Brain microvascular endothelial cell (primary cell): ENCODE results near the gene SULT1C4.

Source experiments
- DNase-seq: peaks from one replicate; pipeline ENCODE4 v3.0.0-alpha.2; 2020
- H3K27ac ChIP-seq: fragments of 250-450 bp; sonication (Bioruptor Pico); 2 replicates; pipeline ENCODE4 v1.5.1; 2020; ENCODE audit warnings: mild to moderate bottlenecking, moderate library complexity
- H3K27me3 ChIP-seq: fragments of 250-450 bp; sonication (Bioruptor Pico); replicated peaks from 2 replicates; pipeline ENCODE4 v1.5.1; 2020; ENCODE audit warnings: mild to moderate bottlenecking
- H3K36me3 ChIP-seq: fragments of 250-450 bp; sonication (Bioruptor Pico); replicated peaks from 2 replicates; pipeline ENCODE4 v1.5.1; 2020; ENCODE audit warnings: mild to moderate bottlenecking
- H3K4me3 ChIP-seq: 2 replicates; pipeline ENCODE4 v1.5.1; 2011; ENCODE audit warnings: low read depth, mild to moderate bottlenecking, control low read depth, low read length, moderate library complexity
- in situ Hi-C: cut with HindIII; loops from 2 replicates; pipeline ENCODE4 v1.10.0; 2017; ENCODE audit warnings: low sequenced_read_pairs, low pct_ligation_motif_present
- TF ChIP-seq, protein P1 (sequence below): IDR thresholded peaks from 2 replicates; pipeline ENCODE4 v1.5.1; 2011; ENCODE audit warnings: low read depth, mild to moderate bottlenecking, moderate library complexity, low read length, control low read depth, inconsistent platforms; ENCODE audit errors: missing control alignments

The SULT1C4 gene

DNA sequence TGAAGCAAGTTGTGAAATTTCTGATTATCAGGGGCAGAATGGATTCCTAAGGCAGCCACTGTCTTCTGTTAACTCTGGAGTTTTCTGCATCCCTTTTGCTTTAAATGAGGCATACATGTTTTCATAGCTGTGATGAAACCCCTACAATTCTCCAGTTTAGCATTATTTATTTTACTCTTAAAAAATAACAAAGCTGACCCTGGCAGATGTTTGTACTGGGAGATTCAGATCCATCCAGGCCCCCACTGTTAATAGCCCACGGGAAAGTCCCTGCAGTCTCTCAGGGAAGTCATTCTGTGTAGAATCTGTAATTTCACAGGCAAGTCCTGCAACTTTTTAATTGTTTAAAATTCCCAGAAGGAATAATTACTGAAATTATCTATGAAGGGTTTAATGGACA, 353 bp upstream of the SULT1C4 start:
- DNase-seq = peak; percentile 26
- in situ Hi-C loops = no loop called here
- H3K36me3 ChIP-seq = no peaks in the 10 kb centered on the region
- no peaks in the 10 kb centered on the region for H3K27me3 ChIP-seq
- H3K4me3 ChIP-seq = no peak overlapping the region
- TF ChIP-seq, protein P1, sequence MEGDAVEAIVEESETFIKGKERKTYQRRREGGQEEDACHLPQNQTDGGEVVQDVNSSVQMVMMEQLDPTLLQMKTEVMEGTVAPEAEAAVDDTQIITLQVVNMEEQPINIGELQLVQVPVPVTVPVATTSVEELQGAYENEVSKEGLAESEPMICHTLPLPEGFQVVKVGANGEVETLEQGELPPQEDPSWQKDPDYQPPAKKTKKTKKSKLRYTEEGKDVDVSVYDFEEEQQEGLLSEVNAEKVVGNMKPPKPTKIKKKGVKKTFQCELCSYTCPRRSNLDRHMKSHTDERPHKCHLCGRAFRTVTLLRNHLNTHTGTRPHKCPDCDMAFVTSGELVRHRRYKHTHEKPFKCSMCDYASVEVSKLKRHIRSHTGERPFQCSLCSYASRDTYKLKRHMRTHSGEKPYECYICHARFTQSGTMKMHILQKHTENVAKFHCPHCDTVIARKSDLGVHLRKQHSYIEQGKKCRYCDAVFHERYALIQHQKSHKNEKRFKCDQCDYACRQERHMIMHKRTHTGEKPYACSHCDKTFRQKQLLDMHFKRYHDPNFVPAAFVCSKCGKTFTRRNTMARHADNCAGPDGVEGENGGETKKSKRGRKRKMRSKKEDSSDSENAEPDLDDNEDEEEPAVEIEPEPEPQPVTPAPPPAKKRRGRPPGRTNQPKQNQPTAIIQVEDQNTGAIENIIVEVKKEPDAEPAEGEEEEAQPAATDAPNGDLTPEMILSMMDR = no peak
- H3K27ac ChIP-seq = peak overlapping the region; percentile 21

DNA sequence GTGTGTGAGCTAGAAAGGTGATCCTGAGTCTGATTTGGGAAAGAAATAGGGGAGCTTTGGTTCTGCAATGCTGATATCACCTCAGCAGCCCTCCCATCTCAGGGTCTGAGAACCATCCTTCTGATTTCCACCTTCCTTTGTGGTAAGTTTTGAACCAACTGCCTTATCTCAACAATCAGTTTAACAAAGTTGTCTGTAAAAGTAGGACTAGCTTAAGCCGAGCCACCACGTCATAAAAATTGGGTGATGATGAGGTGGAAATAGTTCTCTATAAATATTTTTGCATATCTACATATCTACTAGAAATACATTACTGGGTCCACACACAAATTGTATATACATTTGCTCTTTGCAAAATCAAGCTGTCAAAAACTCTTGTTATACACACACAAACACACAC, 1.1 kb downstream of the SULT1C4 start:
- H3K27ac ChIP-seq = no peak overlapping the region
- DNase-seq = no peak
- TF ChIP-seq, protein P1 = no peak
- H3K27me3 ChIP-seq = no peaks in the 10 kb centered on the region
- H3K4me3 ChIP-seq = no peak overlapping the region
- in situ Hi-C loops = no loop called here
- H3K36me3 ChIP-seq = no peaks in the 10 kb centered on the region

DNA sequence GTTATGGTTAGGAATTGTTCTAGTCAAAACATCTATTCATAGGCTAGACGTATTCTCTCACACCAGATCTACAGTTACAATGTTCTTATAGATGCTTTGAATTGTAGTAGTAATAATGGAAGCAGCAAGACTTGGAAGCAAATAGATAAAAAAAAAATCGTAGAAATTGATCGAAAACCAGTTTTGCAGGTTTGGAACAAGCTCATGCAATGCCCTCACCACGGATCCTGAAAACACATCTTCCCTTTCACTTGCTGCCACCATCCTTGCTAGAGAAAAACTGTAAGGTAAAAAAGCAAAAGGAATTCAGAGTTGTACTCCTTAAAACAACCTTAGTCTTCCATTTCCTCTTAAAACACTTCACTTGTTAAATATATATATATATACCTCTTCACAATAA, 4.4 kb downstream of the SULT1C4 start:
- Histone ChIP-seq H3K27me3 (no peaks in the 10 kb centered on the region), H3K27ac (no peak overlapping the region), H3K36me3 (no peaks in the 10 kb centered on the region), H3K4me3 (no peak overlapping the region)
- in situ Hi-C loops = no loop called here
- no peak for DNase-seq
- TF ChIP-seq, protein P1 = no peak

DNA sequence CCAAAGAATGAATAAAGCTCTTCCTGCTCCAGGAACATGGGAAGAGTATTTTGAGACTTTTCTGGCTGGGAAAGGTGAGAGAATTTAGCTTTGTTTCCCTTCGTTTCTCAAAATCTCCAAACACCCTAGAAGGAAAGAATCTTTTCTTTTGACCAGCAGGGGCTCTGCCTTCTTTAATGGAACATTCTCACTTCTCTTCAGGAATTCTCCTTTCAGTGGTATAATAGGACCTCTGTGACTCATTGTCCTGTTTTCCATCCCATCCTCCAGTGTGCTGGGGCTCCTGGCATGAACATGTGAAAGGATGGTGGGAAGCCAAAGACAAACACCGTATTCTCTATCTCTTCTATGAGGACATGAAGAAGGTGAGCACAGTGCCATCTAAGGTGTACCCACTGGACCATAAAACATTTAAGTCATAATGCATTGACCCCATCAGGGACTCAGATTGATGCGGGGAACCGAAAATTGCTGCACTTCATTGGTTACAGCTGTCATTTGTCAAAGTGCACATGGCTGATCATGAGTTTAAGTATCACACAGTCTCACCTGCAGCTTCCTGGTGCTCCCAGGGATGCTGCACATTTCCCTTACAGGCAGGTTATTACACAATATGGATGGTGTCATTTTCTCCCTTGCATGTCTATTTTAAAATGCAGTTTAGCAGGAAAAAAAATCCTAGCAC, 5.5 kb downstream of the SULT1C4 start:
- TF ChIP-seq, protein P1 = peak; percentile 34
- in situ Hi-C loops = no loop called here
- no peak for DNase-seq

DNA sequence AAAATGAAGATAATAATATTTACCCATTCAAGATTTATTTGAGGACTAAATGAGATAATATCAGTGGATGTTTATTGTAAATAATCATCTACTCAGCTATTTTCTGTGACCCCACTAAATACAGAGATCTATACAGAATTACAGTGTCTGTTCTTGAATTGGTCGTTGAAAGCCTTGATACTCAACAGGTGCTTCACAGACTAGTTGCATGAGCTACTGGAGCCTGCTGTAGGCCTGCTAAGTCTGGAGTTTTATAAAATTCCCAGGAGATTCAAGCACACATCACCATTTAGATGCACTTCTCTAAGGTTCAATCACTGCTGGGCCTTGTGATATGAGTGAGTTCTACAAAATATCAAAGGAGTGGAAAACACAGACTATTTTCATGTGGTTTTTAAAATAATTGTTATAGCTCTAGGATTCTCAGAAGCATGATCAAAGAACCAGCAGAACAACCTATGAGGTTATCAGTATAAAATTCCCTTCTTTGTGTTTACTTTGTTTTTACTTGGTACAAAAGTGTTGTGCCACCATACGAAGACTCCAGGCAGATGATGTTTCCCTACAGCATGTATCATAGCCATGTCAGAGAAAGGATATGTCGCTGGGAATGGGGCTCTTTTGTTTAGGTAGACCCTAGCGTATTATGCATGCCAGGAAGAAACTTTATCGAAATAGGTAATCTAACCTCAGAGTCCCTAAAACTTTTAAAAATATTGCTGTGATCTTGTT, 7.1 kb downstream of the SULT1C4 start:
- in situ Hi-C loops = no loop called here
- TF ChIP-seq, protein P1 = no peak
- H3K36me3 ChIP-seq = no peaks in the 10 kb centered on the region
- no peaks in the 10 kb centered on the region for H3K27me3 ChIP-seq
- no peak for DNase-seq
- H3K27ac ChIP-seq = no peak overlapping the region
- no peak overlapping the region for H3K4me3 ChIP-seq

More for the DNA sequence above, 5.5 kb downstream of the SULT1C4 start:
- H3K36me3 ChIP-seq = no peaks in the 10 kb centered on the region
- no peak overlapping the region for H3K27ac ChIP-seq
- H3K27me3 ChIP-seq = no peaks in the 10 kb centered on the region
- no peak overlapping the region for H3K4me3 ChIP-seq
